SK-N-SH (cell line): ENCODE results near the gene RAB7B.

ENCODE experiments used
- CTCF ChIP-seq: fragments of 200-600 bp; sonication (generic); IDR thresholded peaks from 2 replicates; pipeline ENCODE4 v1.6.1; 2017; ENCODE audit warnings: antibody characterized with exemption, mild to moderate bottlenecking, moderate library complexity
- EP300 ChIP-seq, 2 experiments: IDR thresholded peaks; 2 replicates each; pipeline versions ENCODE4 v1.4.0 to v1.6.1; 2012; ENCODE audit warnings: borderline replicate concordance in 1 of 2, low read depth in 1 of 2, low read length in 1 of 2
- EZH2phosphoT487 ChIP-seq: fragments of 200-600 bp; sonication (generic); IDR thresholded peaks from 2 replicates; pipeline ENCODE4 v1.6.1; 2017; ENCODE audit warnings: low read depth, mixed run types, mild to moderate bottlenecking, antibody characterized with exemption, moderate library complexity, borderline replicate concordance
- FOSL2 ChIP-seq: IDR thresholded peaks from 2 replicates; pipeline ENCODE4 v1.4.0; 2012; ENCODE audit warnings: low read depth, mild to moderate bottlenecking, moderate library complexity, borderline replicate concordance
- JUND ChIP-seq: IDR thresholded peaks from 2 replicates; pipeline ENCODE4 v1.4.0; 2012
- MAX ChIP-seq: IDR thresholded peaks from 2 replicates; pipeline ENCODE4 v1.4.0; 2012; ENCODE audit warnings: low read depth
- MEF2A ChIP-seq: IDR thresholded peaks from 2 replicates; pipeline ENCODE4 v1.4.0; 2012; ENCODE audit warnings: low read depth, borderline replicate concordance
- NFIC ChIP-seq: IDR thresholded peaks from 2 replicates; pipeline ENCODE4 v1.4.0; 2012; ENCODE audit warnings: borderline replicate concordance
- POLR2AphosphoS5 ChIP-seq: IDR thresholded peaks from 2 replicates; pipeline ENCODE4 v1.6.1; 2012; ENCODE audit warnings: low read depth, low read length
- RCOR1 ChIP-seq: fragments of 150-350 bp; IDR thresholded peaks from 2 replicates; pipeline ENCODE4 v1.6.1; 2017; ENCODE audit warnings: antibody characterized with exemption, low read length
- RXRA ChIP-seq: IDR thresholded peaks from 2 replicates; pipeline ENCODE4 v1.4.0; 2012; ENCODE audit warnings: low read depth, mild to moderate bottlenecking, borderline replicate concordance
- YY1 ChIP-seq: IDR thresholded peaks from 2 replicates; pipeline ENCODE4 v1.4.0; 2012; ENCODE audit warnings: low read depth, mild to moderate bottlenecking

- TF ChIP-seq RCOR1 (no peak), NFIC (no peak), RXRA (no peak), JUND (no peak), CTCF (no peak), FOSL2 (no peak), EZH2phosphoT487 (no peak), MAX (no peak), POLR2AphosphoS5 (no peak), EP300 (IDR thresholded peaks at IDR 0.05; ENCODE audit: borderline replicate concordance in 1 of 2, low read depth in 1 of 2, low read length in 1 of 2) (no peak), YY1 (no peak), MEF2A (no peak)
Measured at GRCh38 chr1:205945069-205945468, 58.1 kb downstream of the RAB7B start.
